Caco-2 (cell line): ENCODE measurements around the gene BASP1. TPM values are rescaled to one million over a fixed set of nuclear protein-coding genes. Genes with fewer than 3 reads are reported as not detected.

Experiments used
- BruUV-seq: library from RNA; stranded (reverse); fragments of 400-500 nt; replicated peaks from 2 replicates; lab custom pipeline; 2021; lab: Mats Ljungman, UMichigan
- CTCF ChIA-PET: fragments of 300-600 bp; sonication (Branson Sonifier 250); formaldehyde crosslinking; loops from one replicate; lab custom pipeline; 2022; ENCODE audit warnings: antibody characterized with exemption; lab: Charles Lee
- POLR2A ChIA-PET: fragments of 300-600 bp; sonication (Branson Sonifier 250); formaldehyde crosslinking; loops from one replicate; lab custom pipeline; 2022; ENCODE audit warnings: antibody characterized with exemption; lab: Charles Lee
- DNase-seq, 2 experiments: peaks; one replicate each; pipeline versions ENCODE4 v3.0.0 to v3.0.0-alpha.2; 2020 to 2022
- H3K27me3 ChIP-seq: replicated peaks from 2 replicates; pipeline ENCODE4 v1.6.0; 2011; ENCODE audit warnings: low read length; ENCODE audit not compliant: control insufficient read depth, insufficient read depth
- H3K36me3 ChIP-seq: 2 replicates; pipeline ENCODE4 v1.5.1; 2011; ENCODE audit warnings: low read length; ENCODE audit not compliant: control insufficient read depth, insufficient read depth
- H3K4me1 ChIP-seq: fragments of 250-450 bp; sonication (Bioruptor Pico); 2 replicates; pipeline ENCODE4 v1.5.1; 2020; ENCODE audit warnings: mild to moderate bottlenecking
- H3K4me3 ChIP-seq: 2 replicates; pipeline ENCODE4 v1.5.1; 2011; ENCODE audit warnings: low read depth, mild to moderate bottlenecking, control low read depth, low read length
- H3K9me3 ChIP-seq: fragments of 250-450 bp; sonication (Bioruptor Pico); 2 replicates; pipeline ENCODE4 v1.5.1; 2020; ENCODE audit warnings: mild to moderate bottlenecking, moderate library complexity
- H3K27ac Mint-ChIP-seq: one replicate; pipeline ENCODE4 v1.8.0; 2022; ENCODE audit warnings: mixed read lengths; ENCODE audit not compliant: unreplicated experiment
- H3K27me3 Mint-ChIP-seq: one replicate; pipeline ENCODE4 v1.8.0; 2022; ENCODE audit warnings: mixed read lengths; ENCODE audit not compliant: insufficient read depth, unreplicated experiment
- H3K36me3 Mint-ChIP-seq: one replicate; pipeline ENCODE4 v1.8.0; 2022; ENCODE audit warnings: mild to moderate bottlenecking, mixed read lengths; ENCODE audit not compliant: insufficient read depth, unreplicated experiment
- H3K4me1 Mint-ChIP-seq: one replicate; pipeline ENCODE4 v1.8.0; 2022; ENCODE audit warnings: low read depth, mixed read lengths; ENCODE audit not compliant: unreplicated experiment
- H3K4me3 Mint-ChIP-seq: one replicate; pipeline ENCODE4 v1.8.0; 2022; ENCODE audit warnings: mild to moderate bottlenecking, moderate library complexity, mixed read lengths; ENCODE audit not compliant: unreplicated experiment
- H3K9me3 Mint-ChIP-seq: one replicate; pipeline ENCODE4 v1.8.0; 2022; ENCODE audit warnings: mixed read lengths; ENCODE audit not compliant: unreplicated experiment
- intact Hi-C: fragments of 100-400 bp; cut with micrococcal nuclease; formaldehyde crosslinking; loops from one replicate; pipeline ENCODE4 v1.10.0; 2022; ENCODE audit not compliant: unreplicated experiment
- total RNA-seq: library from RNA; stranded (reverse); gene quantifications from 2 replicates; pipeline ENCODE4 v1.2.3, GENCODE V29; 2022
- TF ChIP-seq, protein P1 (sequence below), 2 experiments: fragments of 200-600 bp in 1 of 2; IDR thresholded peaks; 1 replicate in 1 of 2; 2 replicates in 1 of 2; pipeline versions ENCODE4 v1.5.1 to v1.8.0; 2011 to 2022; ENCODE audit warnings: antibody characterized with exemption in 1 of 2, control low read depth in 1 of 2, inconsistent platforms in 1 of 2, low read depth in 1 of 2, low read length in 1 of 2, mild to moderate bottlenecking in 1 of 2, moderate library complexity in 1 of 2; ENCODE audit not compliant: insufficient read depth in 1 of 2, severe bottlenecking in 1 of 2, unreplicated experiment in 1 of 2

Gene BASP1
- total RNA-seq, 1 experiment from 2014 or later = 78.1 TPM

DNA sequence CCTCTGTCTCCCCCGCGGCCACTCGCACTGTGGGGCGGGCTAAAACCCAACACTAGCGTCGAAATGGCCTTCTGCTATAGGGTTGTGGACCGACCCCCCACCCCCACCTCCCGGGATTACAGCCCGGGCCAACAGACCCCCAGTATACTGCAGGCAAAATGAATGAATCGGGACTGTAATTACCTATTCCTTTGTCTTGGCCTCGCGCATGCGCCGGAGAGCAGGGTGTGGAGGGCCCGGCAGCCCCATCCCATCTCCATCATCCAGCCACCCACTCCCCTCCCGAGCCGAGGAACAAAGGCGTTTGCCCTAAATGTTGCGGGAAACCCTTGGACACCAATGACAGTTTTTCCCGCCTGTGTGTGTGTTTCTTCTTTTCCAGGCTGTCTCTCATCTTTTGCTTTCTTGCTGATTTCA is 1.6 kb downstream of the BASP1 start:
- H3K4me1 Mint-ChIP-seq = peaks cover 25% of the 10 kb centered on the region
- BruUV-seq = no TSS peak
- POLR2A ChIA-PET = no interaction called here

DNA sequence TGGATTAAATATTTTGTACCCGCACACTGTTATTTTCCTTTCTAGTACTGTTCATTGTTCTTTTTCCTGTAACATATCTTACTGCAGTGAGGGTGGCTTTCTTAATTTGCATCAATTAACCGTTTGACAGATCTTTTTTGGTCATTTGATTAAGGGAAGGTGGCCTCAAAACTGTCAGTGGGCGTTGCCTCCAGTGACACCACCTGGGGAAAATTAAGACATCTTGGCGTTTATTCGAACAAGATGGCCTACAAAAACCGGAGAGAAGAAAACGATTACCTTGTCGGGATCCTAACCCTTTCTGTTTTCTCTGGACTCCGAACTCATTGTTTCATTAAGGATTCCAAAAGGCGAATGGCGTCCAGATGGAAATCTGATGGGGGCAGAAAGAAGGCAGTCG is 2.0 kb downstream of the BASP1 start:
- TF ChIP-seq, protein P1, sequence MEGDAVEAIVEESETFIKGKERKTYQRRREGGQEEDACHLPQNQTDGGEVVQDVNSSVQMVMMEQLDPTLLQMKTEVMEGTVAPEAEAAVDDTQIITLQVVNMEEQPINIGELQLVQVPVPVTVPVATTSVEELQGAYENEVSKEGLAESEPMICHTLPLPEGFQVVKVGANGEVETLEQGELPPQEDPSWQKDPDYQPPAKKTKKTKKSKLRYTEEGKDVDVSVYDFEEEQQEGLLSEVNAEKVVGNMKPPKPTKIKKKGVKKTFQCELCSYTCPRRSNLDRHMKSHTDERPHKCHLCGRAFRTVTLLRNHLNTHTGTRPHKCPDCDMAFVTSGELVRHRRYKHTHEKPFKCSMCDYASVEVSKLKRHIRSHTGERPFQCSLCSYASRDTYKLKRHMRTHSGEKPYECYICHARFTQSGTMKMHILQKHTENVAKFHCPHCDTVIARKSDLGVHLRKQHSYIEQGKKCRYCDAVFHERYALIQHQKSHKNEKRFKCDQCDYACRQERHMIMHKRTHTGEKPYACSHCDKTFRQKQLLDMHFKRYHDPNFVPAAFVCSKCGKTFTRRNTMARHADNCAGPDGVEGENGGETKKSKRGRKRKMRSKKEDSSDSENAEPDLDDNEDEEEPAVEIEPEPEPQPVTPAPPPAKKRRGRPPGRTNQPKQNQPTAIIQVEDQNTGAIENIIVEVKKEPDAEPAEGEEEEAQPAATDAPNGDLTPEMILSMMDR (IDR thresholded peaks at IDR 0.05; ENCODE audit: insufficient read depth in 1 of 2, low read depth in 1 of 2, low read length in 1 of 2, severe bottlenecking in 1 of 2, unreplicated experiment in 1 of 2) = no peak
- no peaks in the 10 kb centered on the region for H3K27me3 Mint-ChIP-seq
- peak overlapping the region; percentile 96 for H3K4me3 Mint-ChIP-seq
- CTCF ChIA-PET = no interaction called here
- intact Hi-C loops = loop anchor here (5.0 to 10.0 kb wide), 5 partner anchors 218 to 675 kb away; no protein-coding TSS in a partner anchor
- no peaks in the 10 kb centered on the region for H3K9me3 Mint-ChIP-seq
- POLR2A ChIA-PET = no interaction called here
- peaks cover 22% of the 10 kb centered on the region for H3K36me3 Mint-ChIP-seq
- peak overlapping the region; percentile 59 for H3K27ac Mint-ChIP-seq
- no peak for DNase-seq
- H3K27me3 ChIP-seq = no peaks in the 10 kb centered on the region
- H3K4me3 ChIP-seq = no peak overlapping the region
- H3K4me1 ChIP-seq = peaks cover 33% of the 10 kb centered on the region
- H3K36me3 ChIP-seq = no peaks in the 10 kb centered on the region
- H3K4me1 Mint-ChIP-seq = peaks cover 30% of the 10 kb centered on the region
- TSS peak; percentile 18 for BruUV-seq
- H3K9me3 ChIP-seq = no peaks in the 10 kb centered on the region

More for the DNA sequence above, 1.6 kb downstream of the BASP1 start:
- no peak for DNase-seq
- peaks cover 22% of the 10 kb centered on the region for H3K36me3 Mint-ChIP-seq
- H3K4me3 Mint-ChIP-seq = peak overlapping the region; percentile 96
- Histone ChIP-seq H3K36me3 (no peaks in the 10 kb centered on the region), H3K4me1 (peaks cover 29% of the 10 kb centered on the region), H3K27me3 (no peaks in the 10 kb centered on the region), H3K9me3 (no peaks in the 10 kb centered on the region), H3K4me3 (peak overlapping the region; percentile 65)
- TF ChIP-seq, protein P1 (IDR thresholded peaks at IDR 0.05; ENCODE audit: insufficient read depth in 1 of 2, low read depth in 1 of 2, low read length in 1 of 2, severe bottlenecking in 1 of 2, unreplicated experiment in 1 of 2) = no peak
- no peaks in the 10 kb centered on the region for H3K27me3 Mint-ChIP-seq
- H3K9me3 Mint-ChIP-seq = no peaks in the 10 kb centered on the region
- intact Hi-C loops = loop anchor here (5.0 to 10.0 kb wide), 5 partner anchors 218 to 676 kb away; no protein-coding TSS in a partner anchor
- peak overlapping the region; percentile 59 for H3K27ac Mint-ChIP-seq
- CTCF ChIA-PET = no interaction called here

DNA sequence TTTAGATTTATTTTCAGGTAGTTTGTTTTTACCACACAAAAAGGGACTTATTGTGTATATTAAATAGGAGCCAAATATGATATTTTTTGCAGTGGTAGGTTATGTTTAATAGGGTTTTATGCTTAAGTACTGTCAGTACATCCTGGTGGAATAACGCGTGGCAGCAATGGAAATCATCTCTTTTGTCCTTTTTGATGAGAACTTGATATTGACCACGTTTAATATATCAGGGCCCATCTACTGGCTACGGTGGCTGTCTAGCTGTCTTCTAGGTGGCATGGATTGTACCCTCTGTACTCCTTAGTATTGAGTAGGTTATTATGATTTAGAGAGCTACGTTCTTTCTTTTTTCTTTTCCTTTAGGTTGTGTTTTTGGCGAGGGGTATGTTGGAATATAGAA is 2.6 kb downstream of the BASP1 start:
- Mint-ChIP-seq H3K36me3 (peaks cover 27% of the 10 kb centered on the region), H3K4me1 (peaks cover 34% of the 10 kb centered on the region), H3K27me3 (no peaks in the 10 kb centered on the region), H3K4me3 (peak overlapping the region; percentile 96), H3K9me3 (no peaks in the 10 kb centered on the region), H3K27ac (no peak overlapping the region)
- BruUV-seq = no TSS peak
- TF ChIP-seq, protein P1 (IDR thresholded peaks at IDR 0.05; ENCODE audit: insufficient read depth in 1 of 2, low read depth in 1 of 2, low read length in 1 of 2, severe bottlenecking in 1 of 2, unreplicated experiment in 1 of 2) = no peak
- POLR2A ChIA-PET = no interaction called here
- Histone ChIP-seq H3K4me1 (peaks cover 38% of the 10 kb centered on the region), H3K9me3 (no peaks in the 10 kb centered on the region), H3K36me3 (no peaks in the 10 kb centered on the region), H3K27me3 (no peaks in the 10 kb centered on the region), H3K4me3 (no peak overlapping the region)
- DNase-seq = no peak
- intact Hi-C loops = loop anchor here (5.0 to 10.0 kb wide), 6 partner anchors 72 to 675 kb away; no protein-coding TSS in a partner anchor
- CTCF ChIA-PET = no interaction called here
